H9 (cell line): ENCODE data around the gene TSEN15. TPM values are rescaled to one million over a fixed set of nuclear protein-coding genes. Genes with fewer than 3 reads are reported as not detected.

Source experiments
- DNase-seq: peaks from one replicate; pipeline ENCODE4 v3.0.0-alpha.2; 2017
- H2AFZ ChIP-seq: one replicate; pipeline ENCODE4 v1.6.1; 2013; ENCODE audit warnings: mild to moderate bottlenecking, low read length, control low read depth, moderate library complexity
- H2AK5ac ChIP-seq: 2 replicates; pipeline ENCODE4 v1.6.1; 2013; ENCODE audit warnings: low read length, control low read depth, mixed read lengths; ENCODE audit not compliant: insufficient read length
- H2BK120ac ChIP-seq: one replicate; pipeline ENCODE4 v1.6.1; 2013; ENCODE audit warnings: low read depth, mild to moderate bottlenecking, low read length, control low read depth, inconsistent platforms; ENCODE audit not compliant: poor library complexity, severe bottlenecking
- H2BK12ac ChIP-seq: 2 replicates; pipeline ENCODE4 v1.6.1; 2013; ENCODE audit warnings: low read length, control low read depth, mixed read lengths, low read depth; ENCODE audit not compliant: insufficient read length
- H2BK15ac ChIP-seq: 2 replicates; pipeline ENCODE4 v1.6.1; 2013; ENCODE audit warnings: low read depth, low read length, control low read depth
- H2BK20ac ChIP-seq: one replicate; pipeline ENCODE4 v1.6.1; 2013; ENCODE audit warnings: low read depth, mild to moderate bottlenecking, low read length, control low read depth, inconsistent platforms; ENCODE audit not compliant: poor library complexity, severe bottlenecking
- H2BK5ac ChIP-seq: 2 replicates; pipeline ENCODE4 v1.6.1; 2013; ENCODE audit warnings: low read length, control low read depth, mixed read lengths; ENCODE audit not compliant: insufficient read length
- H3K14ac ChIP-seq: 2 replicates; pipeline ENCODE4 v1.6.1; 2013; ENCODE audit warnings: low read length, control low read depth; ENCODE audit not compliant: insufficient read depth
- H3K18ac ChIP-seq: 2 replicates; pipeline ENCODE4 v1.6.1; 2013; ENCODE audit warnings: low read depth, mild to moderate bottlenecking, mixed read lengths, low read length, control low read depth; ENCODE audit not compliant: insufficient read length
- H3K23ac ChIP-seq: 2 replicates; pipeline ENCODE4 v1.6.1; 2013; ENCODE audit warnings: low read length, control low read depth, mixed read lengths, low read depth; ENCODE audit not compliant: insufficient read length
- H3K23me2 ChIP-seq: 2 replicates; pipeline ENCODE4 v1.6.1; 2013; ENCODE audit warnings: low read depth, mild to moderate bottlenecking, mixed read lengths, low read length, control low read depth; ENCODE audit not compliant: insufficient read length, poor library complexity, severe bottlenecking
- H3K27ac ChIP-seq: 2 replicates; pipeline ENCODE4 v1.5.1; 2013; ENCODE audit warnings: low read length, control low read depth, mixed read lengths, low read depth; ENCODE audit not compliant: insufficient read length
- H3K27me3 ChIP-seq: 2 replicates; pipeline ENCODE4 v1.6.1; 2013; ENCODE audit warnings: low read length, control low read depth, inconsistent platforms; ENCODE audit not compliant: insufficient read depth
- H3K4ac ChIP-seq: 2 replicates; pipeline ENCODE4 v1.6.1; 2013; ENCODE audit warnings: low read depth, mild to moderate bottlenecking, control low read depth, inconsistent platforms, low read length, moderate library complexity
- H3K4me1 ChIP-seq: 2 replicates; pipeline ENCODE4 v1.6.1; 2013; ENCODE audit warnings: low read length, control low read depth, inconsistent platforms; ENCODE audit not compliant: insufficient read depth
- H3K4me2 ChIP-seq: 2 replicates; pipeline ENCODE4 v1.6.1; 2013; ENCODE audit warnings: low read length, control low read depth, mixed read lengths; ENCODE audit not compliant: insufficient read length, insufficient read depth
- H3K56ac ChIP-seq: 2 replicates; pipeline ENCODE4 v1.6.1; 2013; ENCODE audit warnings: low read depth, mild to moderate bottlenecking, mixed read lengths, low read length, control low read depth; ENCODE audit not compliant: insufficient read length
- H3K79me1 ChIP-seq: 2 replicates; pipeline ENCODE4 v1.6.1; 2013; ENCODE audit warnings: low read depth, mild to moderate bottlenecking, moderate library complexity, low read length, control low read depth, inconsistent platforms; ENCODE audit not compliant: insufficient read depth, poor library complexity, severe bottlenecking
- H3K79me2 ChIP-seq: 2 replicates; pipeline ENCODE4 v1.6.1; 2013; ENCODE audit warnings: low read length, control low read depth, inconsistent platforms; ENCODE audit not compliant: insufficient read depth
- H3K9ac ChIP-seq: 2 replicates; pipeline ENCODE4 v1.6.1; 2013; ENCODE audit warnings: low read length, control low read depth, mixed read lengths; ENCODE audit not compliant: insufficient read length; ENCODE audit errors: extremely low read depth
- H3K9me3 ChIP-seq: one replicate; pipeline ENCODE4 v1.6.1; 2013; ENCODE audit warnings: low read depth, low read length, inconsistent platforms; ENCODE audit not compliant: control insufficient read depth
- H3T11ph ChIP-seq: one replicate; pipeline ENCODE4 v1.6.1; 2013; ENCODE audit warnings: mild to moderate bottlenecking, low read length, control low read depth, inconsistent platforms
- H4K20me1 ChIP-seq: one replicate; pipeline ENCODE4 v1.6.1; 2013; ENCODE audit not compliant: control insufficient read depth, insufficient read length, insufficient read depth
- H4K5ac ChIP-seq: 2 replicates; pipeline ENCODE4 v1.6.1; 2013; ENCODE audit warnings: low read depth, mild to moderate bottlenecking, mixed read lengths, low read length, control low read depth; ENCODE audit not compliant: insufficient read length
- H4K8ac ChIP-seq: replicated peaks from 2 replicates; pipeline ENCODE4 v1.6.1; 2013; ENCODE audit warnings: low read length, control low read depth, mixed read lengths, low read depth; ENCODE audit not compliant: insufficient read length
- H4K91ac ChIP-seq: 2 replicates; pipeline ENCODE4 v1.6.1; 2013; ENCODE audit warnings: low read depth, mild to moderate bottlenecking, moderate library complexity, mixed read lengths, low read length, control low read depth; ENCODE audit not compliant: insufficient read length
- H3K27ac Mint-ChIP-seq, 3 experiments: 2 replicates in 2 of 3; 3 replicates in 1 of 3; pipeline ENCODE4 v1.8.0; 2020 to 2021; ENCODE audit warnings: mixed read lengths in 3 of 3, mild to moderate bottlenecking in 1 of 3, moderate library complexity in 1 of 3
- H3K27me3 Mint-ChIP-seq: 2 replicates; pipeline ENCODE4 v1.8.0; 2021; ENCODE audit warnings: low read depth, mild to moderate bottlenecking, moderate library complexity, mixed read lengths
- H3K36me3 Mint-ChIP-seq, 3 experiments: 2 replicates in 2 of 3; 3 replicates in 1 of 3; pipeline ENCODE4 v1.8.0; 2020 to 2021; ENCODE audit warnings: low read depth in 3 of 3, mixed read lengths in 3 of 3; ENCODE audit not compliant: insufficient read depth in 1 of 3
- H3K4me1 Mint-ChIP-seq, 2 experiments: 2 replicates each; pipeline ENCODE4 v1.8.0; 2020; ENCODE audit warnings: mixed read lengths in 2 of 2
- H3K4me3 Mint-ChIP-seq, 2 experiments: 2 replicates in 1 of 2; 3 replicates in 1 of 2; pipeline ENCODE4 v1.8.0; 2020 to 2021; ENCODE audit warnings: mild to moderate bottlenecking in 2 of 2, mixed read lengths in 2 of 2, moderate library complexity in 1 of 2
- H3K9me3 Mint-ChIP-seq, 2 experiments: 2 replicates in 1 of 2; 3 replicates in 1 of 2; pipeline ENCODE4 v1.8.0; 2020; ENCODE audit warnings: mild to moderate bottlenecking in 2 of 2, mixed read lengths in 2 of 2, moderate library complexity in 1 of 2
- CTCF ChIP-seq: fragments of 200-600 bp; sonication (generic); conservative IDR thresholded peaks from 3 replicates; pipeline ENCODE4 v1.8.0; 2021; ENCODE audit warnings: antibody characterized with exemption, mild to moderate bottlenecking
- WGBS: extraction: QIAGEN DNeasy Blood & Tissue Kit; methylation state at CpG from one replicate; pipeline ENCODE4 v1.1.7; 2013; ENCODE audit warnings: missing lambda C conversion rate, low lambda C conversion rate, mixed read lengths; ENCODE audit not compliant: insufficient read length; ENCODE audit errors: extremely low coverage; 5-methylcytosine and 5-hydroxymethylcytosine counted together
- total RNA-seq: library from RNA; stranded (reverse); gene quantifications from 2 replicates; pipeline ENCODE4 v1.2.1, GENCODE V29; 2021

The TSEN15 gene
- total RNA-seq, 1 experiment from 2014 or later, result 21.9 TPM

- no peaks in the 10 kb centered on the region for H3K27me3 ChIP-seq
- no peak overlapping the region for H4K8ac ChIP-seq
- no peak overlapping the region for H2BK12ac ChIP-seq
- H3K27ac ChIP-seq, result no peak overlapping the region
- H3K79me1 ChIP-seq, result no peaks in the 10 kb centered on the region
- H2BK20ac ChIP-seq, result no peak overlapping the region
- H3K56ac ChIP-seq, result no peak overlapping the region
- no peak overlapping the region for H2AFZ ChIP-seq
- no peak overlapping the region for H3K4me3 Mint-ChIP-seq
- no peaks in the 10 kb centered on the region for H3K27me3 Mint-ChIP-seq
- H4K91ac ChIP-seq, result no peak overlapping the region
- H4K20me1 ChIP-seq, result no peaks in the 10 kb centered on the region
- no peak overlapping the region for H3K9ac ChIP-seq
- H3K18ac ChIP-seq, result no peak overlapping the region
- no peak overlapping the region for H3T11ph ChIP-seq
- H4K5ac ChIP-seq, result no peak overlapping the region
- no peaks in the 10 kb centered on the region; a peak in 1 of 5 replicates for H3K9me3 Mint-ChIP-seq
- no peak overlapping the region for H2BK5ac ChIP-seq
- H3K27ac Mint-ChIP-seq, result no peak overlapping the region
- no peak overlapping the region for H3K4me2 ChIP-seq
- no peaks in the 10 kb centered on the region for H3K36me3 Mint-ChIP-seq
- no peak overlapping the region for H3K4ac ChIP-seq
- no peaks in the 10 kb centered on the region for H3K4me1 ChIP-seq
- H2BK120ac ChIP-seq, result no peak overlapping the region
- no peaks in the 10 kb centered on the region for H3K79me2 ChIP-seq
- DNase-seq, result no peak
- no CpG with 5 or more reads among the region's 2 CpGs for WGBS
- H3K9me3 ChIP-seq, result no peaks in the 10 kb centered on the region
- H3K4me1 Mint-ChIP-seq, result peaks cover 3% of the 10 kb centered on the region in 2 experiments; a peak in 2 of 4 replicates
- no peak overlapping the region for H3K23ac ChIP-seq
- no peak overlapping the region for H2BK15ac ChIP-seq
- H2AK5ac ChIP-seq, result no peak overlapping the region
- no peak for TF ChIP-seq CTCF
- no peaks in the 10 kb centered on the region for H3K23me2 ChIP-seq
- no peak overlapping the region for H3K14ac ChIP-seq
These were observed 64.8 kb downstream of the TSEN15 start for GRCh38 chr1:184116287-184116686.
